ENCODE results near the gene GRIN1. TPM values are rescaled to one million over a fixed set of nuclear protein-coding genes. Genes with fewer than 3 reads are reported as not detected.
A peak's percentile ranks its signal among the peaks of the same experiment; 100 is the strongest.

Gene GRIN1
- polyA plus RNA-seq, 10 donors, result 0.07 TPM; not detected in 8

DNA sequence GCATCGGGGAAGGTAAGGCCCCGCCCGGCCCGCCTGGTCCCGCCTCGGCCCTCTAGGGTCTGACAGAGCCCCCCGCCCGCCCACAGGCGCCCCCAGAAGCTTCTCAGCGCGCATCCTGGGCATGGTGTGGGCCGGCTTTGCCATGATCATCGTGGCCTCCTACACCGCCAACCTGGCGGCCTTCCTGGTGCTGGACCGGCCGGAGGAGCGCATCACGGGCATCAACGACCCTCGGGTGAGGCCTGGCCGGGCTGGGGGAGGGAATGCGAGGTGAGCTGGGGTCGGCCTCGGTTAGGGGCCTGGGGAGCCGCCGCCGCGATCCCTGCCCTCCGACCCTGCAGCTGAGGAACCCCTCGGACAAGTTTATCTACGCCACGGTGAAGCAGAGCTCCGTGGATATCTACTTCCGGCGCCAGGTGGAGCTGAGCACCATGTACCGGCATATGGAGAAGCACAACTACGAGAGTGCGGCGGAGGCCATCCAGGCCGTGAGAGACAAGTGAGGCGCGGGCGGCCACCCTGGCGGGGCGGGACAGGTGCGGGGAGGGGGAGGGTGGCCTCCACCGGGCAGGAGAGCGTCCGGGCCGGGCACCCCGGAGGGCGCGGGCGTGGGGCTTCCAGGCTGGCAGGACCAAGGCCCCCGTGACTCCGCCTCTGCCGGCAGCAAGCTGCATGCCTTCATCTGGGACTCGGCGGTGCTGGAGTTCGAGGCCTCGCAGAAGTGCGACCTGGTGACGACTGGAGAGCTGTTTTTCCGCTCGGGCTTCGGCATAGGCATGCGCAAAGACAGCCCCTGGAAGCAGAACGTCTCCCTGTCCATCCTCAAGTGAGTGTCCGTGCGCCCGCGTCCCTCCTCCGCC, 23.8 kb downstream of the GRIN1 start:
- DNase-seq, result no peak

DNA sequence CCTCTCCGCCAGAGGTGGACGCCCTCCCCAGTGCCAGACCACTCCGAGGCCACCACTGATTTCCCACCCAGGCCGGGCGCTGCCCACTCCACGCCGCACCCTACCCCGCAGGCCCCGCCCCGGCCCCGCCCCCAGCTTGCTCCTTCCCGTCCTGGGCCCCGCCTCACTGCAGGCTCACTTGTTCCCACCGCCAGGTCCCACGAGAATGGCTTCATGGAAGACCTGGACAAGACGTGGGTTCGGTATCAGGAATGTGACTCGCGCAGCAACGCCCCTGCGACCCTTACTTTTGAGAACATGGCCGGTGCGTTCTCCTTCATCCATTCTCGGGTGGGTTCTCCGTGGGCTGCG, 24.4 kb downstream of the GRIN1 start:
- DNase-seq, result no peak

DNA sequence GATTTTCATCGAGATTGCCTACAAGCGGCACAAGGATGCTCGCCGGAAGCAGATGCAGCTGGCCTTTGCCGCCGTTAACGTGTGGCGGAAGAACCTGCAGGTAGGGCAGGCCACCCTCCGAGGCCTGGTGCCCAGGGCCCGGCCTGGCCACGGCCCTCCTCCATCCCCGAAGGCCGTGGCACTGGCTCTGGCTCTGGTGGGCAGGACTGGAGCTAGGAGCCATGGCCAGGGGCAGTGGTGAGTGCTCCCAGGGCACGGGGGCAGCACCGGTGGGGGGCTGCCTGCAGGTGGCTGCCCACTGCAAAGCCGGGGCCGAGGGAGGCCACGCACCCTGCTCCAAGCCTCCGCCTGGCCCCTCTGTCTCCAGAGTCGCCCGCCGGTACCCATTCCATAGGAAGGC, 24.9 kb downstream of the GRIN1 start:
- no peak for DNase-seq

DNA sequence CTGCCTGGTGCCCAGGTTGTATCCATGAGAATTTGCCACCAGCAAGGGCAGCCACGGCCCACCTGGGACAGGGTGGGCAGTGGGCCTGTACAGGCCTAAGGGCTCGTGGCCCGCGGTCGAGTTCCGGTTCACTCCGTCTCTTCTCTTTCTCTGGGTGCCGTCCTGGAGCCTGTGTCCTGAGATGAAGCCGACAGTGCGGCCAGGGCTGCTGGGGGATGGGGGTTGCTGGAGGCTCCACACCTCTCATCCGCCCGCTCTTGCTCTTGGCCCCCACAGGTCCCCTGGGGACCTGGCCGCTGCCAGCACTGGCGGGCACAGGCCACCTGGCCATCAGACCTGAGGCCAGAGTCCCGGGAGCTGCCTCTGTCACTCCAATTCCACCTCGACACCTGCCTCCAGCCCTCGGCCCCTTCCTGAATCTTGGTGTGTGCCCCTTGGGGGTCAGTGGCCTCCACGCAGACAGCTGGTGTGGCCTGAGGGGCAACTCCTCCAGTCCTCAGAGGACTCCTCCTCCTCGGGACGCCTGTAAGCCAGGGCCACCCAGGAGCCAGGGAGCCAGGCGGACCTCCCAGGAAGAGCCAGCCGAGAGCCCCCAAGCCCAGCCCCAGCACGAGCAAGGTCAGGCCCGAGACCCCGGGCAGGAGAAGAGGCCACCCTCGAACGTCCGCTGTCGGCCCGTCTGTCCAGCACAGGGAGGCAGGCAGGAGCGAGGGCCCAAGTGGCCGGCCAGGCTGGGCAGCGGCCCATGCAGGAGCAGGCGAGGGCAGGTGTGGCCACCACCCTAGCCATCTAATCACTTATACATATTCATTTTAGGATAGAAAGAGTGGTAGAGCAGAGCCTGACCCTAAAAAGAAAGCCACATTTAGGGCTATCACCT, 25.7 kb downstream of the GRIN1 start:
- DNase-seq, result no peak

DNA sequence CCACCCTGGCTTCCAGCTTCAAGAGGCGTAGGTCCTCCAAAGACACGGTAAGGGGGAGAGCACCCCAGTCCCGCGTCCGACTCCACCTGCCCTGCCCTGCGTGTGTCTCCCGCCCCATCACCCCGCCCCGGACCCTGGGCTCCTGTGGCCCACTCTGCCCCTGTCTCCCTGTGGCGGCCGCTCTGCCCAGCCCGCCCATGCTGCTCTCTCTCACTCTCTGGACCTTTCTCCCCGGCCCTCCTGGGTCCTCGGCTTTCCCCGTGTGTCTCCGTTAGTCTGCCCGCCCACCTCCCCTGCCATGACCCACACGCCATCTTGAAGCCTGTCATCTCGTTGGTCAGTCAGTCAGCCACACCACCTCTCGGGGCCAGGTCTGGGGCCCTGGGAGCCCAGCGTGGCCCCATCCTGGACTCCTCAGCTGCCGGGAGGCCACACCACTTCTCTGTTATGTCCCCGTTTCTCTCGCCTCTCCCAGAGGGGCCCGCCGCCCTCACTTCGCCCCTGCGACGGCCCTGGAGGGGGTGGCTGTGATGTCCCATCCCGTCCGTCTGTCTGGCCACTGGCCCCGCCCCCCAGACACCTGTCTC, 26.4 kb downstream of the GRIN1 start:
- DNase-seq, result no peak

DNA sequence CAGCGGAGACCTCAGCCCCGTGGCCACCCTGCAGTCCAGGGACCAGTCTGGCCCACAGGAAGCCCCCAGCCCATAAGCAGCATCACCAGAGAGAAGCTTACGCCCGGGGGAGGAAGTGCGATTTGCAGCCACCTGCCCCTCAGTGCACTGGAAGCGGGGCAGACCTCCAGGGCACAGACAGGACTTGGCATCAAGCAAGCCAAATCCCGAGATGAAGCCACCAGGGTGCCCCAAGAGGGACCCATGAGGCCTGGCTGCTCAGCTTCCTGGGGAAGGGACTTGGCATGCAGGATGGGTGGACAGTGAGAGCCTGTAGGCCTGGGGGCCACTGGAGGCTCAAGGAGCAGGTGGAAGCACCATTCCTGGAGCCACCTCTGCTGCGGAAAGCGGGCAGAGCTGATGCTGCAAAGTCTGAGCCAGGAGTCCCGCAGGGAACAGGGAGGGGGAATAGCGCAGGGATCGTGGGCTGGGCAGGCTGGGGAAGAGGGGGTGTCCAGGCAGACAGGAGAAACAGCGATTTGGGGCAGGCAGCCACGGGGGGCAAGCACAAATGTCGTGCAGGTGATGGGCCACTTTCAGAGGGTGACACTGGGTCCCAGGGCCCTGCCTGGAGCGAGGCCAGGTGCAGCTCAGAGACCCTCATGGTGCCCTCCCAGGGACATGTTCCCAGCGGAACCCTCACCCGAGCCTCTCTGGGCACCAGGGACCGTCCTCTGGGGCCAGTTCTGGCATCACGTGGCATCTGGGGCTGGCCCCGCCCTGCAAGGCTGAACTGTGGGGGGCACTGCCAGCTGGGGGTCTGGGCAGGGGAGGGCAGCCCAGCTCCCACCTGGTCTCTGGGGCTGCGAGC, 27.7 kb downstream of the GRIN1 start:
- DNase-seq, result no peak

DNA sequence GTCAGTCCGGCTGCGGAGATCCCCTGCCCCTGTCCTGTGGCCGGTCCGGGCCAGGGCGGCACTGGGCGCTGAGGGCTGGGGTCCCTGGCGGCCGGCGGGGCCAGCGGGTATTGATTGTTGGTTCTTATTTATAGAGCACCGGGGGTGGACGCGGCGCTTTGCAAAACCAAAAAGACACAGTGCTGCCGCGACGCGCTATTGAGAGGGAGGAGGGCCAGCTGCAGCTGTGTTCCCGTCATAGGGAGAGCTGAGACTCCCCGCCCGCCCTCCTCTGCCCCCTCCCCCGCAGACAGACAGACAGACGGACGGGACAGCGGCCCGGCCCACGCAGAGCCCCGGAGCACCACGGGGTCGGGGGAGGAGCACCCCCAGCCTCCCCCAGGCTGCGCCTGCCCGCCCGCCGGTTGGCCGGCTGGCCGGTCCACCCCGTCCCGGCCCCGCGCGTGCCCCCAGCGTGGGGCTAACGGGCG, 28.4 kb downstream of the GRIN1 start:
- DNase-seq, result no peak

DNA sequence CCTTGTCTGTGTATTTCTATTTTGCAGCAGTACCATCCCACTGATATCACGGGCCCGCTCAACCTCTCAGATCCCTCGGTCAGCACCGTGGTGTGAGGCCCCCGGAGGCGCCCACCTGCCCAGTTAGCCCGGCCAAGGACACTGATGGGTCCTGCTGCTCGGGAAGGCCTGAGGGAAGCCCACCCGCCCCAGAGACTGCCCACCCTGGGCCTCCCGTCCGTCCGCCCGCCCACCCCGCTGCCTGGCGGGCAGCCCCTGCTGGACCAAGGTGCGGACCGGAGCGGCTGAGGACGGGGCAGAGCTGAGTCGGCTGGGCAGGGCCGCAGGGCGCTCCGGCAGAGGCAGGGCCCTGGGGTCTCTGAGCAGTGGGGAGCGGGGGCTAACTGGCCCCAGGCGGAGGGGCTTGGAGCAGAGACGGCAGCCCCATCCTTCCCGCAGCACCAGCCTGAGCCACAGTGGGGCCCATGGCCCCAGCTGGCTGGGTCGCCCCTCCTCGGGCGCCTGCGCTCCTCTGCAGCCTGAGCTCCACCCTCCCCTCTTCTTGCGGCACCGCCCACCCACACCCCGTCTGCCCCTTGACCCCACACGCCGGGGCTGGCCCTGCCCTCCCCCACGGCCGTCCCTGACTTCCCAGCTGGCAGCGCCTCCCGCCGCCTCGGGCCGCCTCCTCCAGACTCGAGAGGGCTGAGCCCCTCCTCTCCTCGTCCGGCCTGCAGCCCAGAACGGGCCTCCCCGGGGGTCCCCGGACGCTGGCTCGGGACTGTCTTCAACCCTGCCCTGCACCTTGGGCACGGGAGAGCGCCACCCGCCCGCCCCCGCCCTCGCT, 29.0 kb downstream of the GRIN1 start:
- no peak for DNase-seq

DNA sequence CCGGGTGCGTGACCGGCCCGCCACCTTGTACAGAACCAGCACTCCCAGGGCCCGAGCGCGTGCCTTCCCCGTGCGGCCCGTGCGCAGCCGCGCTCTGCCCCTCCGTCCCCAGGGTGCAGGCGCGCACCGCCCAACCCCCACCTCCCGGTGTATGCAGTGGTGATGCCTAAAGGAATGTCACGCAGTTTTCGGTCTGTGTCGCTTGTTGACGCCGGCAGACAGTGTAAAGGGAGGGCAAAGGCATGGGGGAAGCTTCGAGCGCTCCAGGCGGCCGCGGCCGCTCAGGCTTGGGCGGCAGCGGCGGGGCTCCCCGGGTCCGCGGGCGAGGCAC, 29.6 kb downstream of the GRIN1 start:
- peak in 1 of 3 donors; percentile 42 for DNase-seq

DNA sequence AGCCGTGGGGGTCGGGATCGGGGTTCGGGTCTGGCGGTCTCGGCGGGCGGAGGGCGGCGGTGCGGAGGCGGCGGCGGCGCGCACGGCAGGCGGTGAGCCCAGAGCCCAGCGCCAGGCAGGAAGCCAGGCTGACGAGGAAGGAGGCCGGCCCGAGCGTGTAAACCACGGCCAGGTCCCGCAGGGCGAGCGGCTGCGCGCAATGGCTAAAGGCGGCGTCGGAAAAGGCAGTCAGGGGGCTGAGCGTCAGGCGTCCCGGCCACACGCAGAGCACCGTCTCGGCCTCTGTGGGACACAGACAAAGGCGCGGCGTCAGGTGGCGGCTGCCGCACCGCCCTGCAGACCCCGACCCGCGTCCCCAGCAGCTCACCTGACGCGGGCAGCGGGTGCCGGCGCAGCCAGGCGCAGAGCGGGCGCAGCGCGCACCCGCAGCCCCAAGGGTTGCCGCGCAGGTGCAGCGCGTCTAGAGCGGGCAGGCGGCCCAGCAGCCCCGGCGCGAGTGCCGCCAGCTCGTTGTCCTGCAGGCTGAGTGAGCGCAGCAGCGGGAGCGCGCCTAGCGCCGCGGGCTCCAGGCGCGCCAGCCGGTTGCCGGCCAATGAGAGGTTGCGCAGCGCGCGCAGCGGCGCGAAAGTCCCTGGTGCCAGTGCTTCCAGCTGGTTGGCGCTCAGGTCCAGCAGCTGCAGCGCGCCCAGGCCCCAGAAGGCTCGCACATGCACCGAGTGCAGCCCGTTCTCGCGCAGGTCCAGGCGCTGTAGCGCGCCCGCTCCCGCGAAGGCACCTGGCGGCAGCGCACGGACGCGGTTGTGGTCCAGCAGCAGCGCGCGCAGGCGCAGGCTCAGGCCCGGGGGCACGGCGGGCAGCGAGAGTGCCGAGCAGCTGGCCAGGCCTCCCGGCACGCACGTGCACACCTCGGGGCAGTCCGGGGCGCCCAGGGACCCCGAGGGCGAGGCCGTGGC, 30.2 kb downstream of the GRIN1 start:
- DNase-seq, result peak in 2 of 3 donors; percentile 40 to 67

DNA sequence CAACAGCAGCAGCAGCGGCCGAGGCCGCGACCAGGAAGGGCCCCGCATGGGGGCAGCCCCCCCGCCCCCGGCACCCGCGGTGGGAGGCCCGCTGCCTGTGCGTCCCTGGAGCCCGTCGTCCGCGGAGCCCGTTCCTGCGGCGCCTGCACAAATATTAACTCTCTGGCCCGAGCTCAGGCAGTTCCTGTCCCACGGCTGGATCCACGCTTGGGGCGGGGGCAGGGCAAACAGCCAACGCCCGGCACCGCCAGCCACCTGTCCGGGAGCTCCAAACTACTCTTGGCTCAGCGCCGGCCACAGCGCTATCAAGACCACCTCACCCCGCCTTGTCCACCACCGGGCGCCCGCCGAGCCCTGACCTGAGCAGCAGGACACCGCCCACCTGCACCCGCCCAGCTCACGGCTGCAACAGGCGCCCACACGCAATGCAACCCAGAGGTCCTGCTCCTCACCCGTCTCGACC, 31.0 kb downstream of the GRIN1 start, which contains the start of gene LRRC26:
LRRC26 (minus strand) TSS at position 156 of the 463 bp plus-strand sequence; CDS start at position 48, 108 bp downstream.
- no peak for DNase-seq

DNA sequence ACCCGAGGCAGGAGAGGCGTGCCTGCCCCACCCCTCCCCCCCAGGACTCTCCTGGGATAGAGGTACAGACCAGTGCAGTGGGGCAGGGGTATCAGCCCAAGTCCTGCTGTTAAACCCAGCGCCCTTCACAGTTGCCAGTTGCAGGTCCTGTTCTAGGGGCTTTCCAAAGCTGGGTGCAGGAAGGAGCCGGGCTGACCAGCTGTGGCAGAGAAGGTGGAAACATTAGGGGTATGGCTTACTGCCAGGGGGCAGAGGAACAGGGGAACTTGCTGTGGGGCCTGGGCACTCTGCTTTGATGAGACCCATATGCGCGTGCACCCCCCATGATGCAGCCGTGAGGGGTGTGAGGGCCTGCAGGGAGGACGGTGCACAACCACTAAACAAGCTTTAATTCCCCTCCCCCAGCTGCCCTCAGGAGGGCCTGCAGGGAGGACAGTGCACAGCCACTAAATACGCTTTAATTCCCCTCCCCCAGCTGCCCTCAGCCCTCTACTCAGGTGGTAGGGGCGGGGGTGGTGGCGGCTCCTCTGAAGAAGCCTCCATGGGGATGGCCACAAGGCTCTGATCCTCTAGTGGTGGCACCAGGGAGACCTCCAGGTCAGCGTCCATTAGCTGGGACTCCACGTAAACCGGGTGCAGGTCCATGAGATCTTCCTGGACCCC, 31.7 kb downstream of the GRIN1 start:
- no peak for DNase-seq

DNA sequence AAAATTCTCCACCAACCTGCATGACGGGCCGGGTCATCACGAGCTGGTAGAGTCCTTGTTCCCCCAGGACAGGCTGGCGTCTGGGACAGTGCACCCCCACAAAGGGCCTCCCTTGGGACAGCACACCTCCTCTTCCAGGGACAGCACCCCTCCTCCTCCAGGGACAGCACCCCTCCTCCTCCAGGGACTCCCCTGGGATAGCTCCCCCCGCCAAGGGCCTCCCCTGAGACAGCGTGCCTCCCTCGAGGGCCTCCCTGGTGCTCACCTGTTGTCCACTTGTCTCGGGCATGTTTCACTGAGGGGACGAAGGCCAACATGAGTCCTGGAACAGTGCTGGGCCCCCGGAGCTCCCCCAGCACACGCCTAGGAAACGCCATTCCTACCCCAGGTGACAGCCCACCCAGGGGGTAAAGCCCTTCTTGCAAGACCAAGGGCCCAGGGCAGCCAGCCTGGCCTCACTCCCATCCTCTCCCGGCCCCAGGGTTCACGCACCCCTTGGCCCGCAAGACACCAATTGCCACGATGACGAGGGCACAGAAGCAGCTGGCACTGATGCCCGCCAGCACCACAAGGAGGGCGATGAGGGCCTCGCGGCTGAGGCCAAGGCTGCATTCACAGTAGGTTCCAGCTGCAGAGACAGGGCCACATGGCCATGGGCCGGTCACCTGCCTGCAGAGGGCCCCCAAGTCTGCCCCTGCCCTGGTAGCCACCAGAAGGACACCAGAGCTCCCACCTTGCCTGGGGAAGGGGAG, 32.4 kb downstream of the GRIN1 start:
- DNase-seq, result no peak

DNA sequence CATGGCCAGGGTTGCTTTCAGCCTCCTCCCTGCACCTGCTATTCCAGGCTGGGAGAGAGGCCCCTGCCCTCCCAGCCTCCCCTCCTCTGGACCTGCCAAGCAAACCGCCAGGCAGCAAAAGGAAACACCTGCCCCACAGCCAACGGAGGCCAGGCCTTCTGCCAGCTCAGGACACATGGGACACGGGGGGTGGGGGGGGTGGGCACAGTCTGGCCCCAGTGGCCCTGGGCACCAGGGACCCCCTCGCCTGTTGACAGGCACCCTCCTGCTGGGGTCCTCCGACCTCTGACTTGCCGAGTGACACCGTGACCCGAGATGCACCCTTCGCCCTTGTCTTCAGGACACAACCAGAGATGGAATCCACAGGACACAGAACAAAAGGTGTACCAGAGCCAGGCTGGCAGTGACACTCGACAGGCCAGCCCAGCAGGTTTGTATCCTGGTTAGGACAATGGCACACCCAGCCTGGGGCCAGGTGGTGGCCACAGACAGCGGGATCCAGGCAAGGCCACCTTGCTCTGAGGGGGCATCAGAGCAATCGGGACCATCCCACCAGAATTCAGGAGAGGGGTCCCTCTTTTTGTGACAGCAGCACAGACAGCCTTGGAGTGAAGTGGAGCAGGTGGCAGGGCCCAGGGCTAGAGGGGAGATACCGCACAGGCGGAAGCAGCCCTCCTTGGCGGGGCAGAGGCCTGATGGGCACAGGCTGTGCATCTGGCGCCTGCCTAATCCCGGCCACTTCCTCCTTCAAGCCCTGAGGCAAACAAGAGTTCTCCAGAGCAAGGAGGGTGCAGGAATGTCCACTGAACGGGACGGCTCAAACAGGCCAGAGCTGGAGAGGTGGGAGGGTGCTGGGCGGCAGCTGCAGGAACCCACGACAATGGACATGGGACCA, 34.2 kb downstream of the GRIN1 start:
- no peak for DNase-seq

DNA sequence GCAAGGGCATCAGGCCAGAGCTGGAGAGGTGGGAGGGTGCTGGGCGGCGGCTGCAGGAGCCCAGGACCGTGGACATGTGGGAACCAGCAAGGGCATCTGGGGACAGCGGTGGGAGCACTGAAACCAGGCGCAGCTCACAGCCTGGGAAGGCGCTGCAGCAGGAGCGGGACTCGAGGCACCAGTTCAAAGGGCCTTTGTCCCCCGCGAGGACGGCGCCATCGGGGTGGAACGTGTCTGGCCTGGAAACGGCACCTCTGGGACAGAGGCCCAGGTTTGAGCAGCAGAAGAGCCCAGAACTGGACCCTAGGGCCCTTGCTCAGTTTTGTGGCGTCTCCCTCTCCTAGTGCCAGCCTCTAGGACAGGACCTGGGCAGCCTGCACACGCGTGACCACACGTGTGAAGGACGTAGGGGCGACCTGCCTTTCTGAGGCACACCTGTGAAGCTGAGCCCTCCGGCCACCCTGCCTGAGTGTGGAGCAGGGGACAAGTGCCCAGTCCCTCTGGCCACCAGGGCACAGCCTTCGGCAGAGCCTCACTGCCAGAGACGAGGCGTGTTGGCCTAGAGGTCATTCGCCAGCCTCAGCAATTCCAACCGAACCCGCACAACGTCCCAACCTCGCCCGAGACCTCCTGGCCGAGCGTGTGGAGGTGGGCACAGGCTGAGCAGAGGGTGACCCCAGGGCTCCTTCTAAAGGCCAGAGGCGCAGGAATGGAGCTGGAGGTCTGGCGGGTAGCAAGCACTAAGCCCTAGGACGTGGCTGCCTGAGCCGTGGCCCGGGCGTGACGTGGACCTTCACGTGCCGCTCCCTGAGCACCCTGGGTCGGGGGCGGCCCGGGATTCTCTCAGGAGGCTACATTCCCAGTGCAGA, 35.1 kb downstream of the GRIN1 start:
- no peak for DNase-seq

Data from muscle of back (tissue), 11 donors.